GM21737 (cell line): ENCODE data around the gene UBALD1.

Experiments
- ATAC-seq: cut with Tn5 transposase; IDR thresholded peaks from one replicate; pipeline ENCODE4 v1.9.1; 2021; ENCODE audit warnings: mild to moderate bottlenecking, moderate library complexity; ENCODE audit not compliant: unreplicated experiment

Gene UBALD1

DNA sequence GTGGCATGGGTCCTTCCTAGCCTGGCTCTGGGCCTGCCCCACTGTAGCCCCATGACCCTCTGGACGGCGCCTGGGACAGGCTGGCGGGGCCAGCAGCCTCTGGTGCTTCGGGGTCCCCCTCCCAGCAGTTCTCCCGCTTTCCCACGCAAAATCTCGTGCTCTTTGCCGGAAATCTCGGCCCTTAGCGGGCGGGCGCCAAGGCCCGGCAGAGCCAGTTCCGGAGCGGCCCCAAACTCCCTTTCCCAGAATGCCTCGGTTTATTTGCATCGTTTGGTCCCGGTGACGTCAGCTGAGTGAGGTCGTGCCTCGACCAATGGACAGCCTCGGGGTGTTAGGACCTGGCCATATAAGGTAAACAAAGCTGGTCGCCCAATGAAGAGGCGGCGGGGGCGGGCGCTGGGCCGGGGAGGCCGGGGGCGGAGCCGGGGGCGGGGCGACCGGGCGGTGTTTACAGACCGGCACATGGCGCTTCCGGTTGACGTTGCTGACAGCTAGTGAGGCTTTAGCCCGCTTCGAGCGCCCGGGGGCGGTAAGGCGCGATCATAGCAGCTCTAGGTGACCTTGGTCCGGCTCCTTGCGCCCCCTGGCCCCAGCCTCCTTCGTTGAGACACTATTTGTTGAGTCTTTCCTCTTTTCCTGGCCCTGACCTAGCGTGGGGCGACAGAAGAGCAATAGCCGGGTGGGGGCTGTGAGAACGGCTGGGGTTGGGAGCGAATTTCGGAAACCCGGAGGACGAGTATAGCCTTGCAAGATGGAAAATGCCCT, 1.5 kb upstream of the UBALD1 start:
- ATAC-seq, result peak; percentile 69

DNA sequence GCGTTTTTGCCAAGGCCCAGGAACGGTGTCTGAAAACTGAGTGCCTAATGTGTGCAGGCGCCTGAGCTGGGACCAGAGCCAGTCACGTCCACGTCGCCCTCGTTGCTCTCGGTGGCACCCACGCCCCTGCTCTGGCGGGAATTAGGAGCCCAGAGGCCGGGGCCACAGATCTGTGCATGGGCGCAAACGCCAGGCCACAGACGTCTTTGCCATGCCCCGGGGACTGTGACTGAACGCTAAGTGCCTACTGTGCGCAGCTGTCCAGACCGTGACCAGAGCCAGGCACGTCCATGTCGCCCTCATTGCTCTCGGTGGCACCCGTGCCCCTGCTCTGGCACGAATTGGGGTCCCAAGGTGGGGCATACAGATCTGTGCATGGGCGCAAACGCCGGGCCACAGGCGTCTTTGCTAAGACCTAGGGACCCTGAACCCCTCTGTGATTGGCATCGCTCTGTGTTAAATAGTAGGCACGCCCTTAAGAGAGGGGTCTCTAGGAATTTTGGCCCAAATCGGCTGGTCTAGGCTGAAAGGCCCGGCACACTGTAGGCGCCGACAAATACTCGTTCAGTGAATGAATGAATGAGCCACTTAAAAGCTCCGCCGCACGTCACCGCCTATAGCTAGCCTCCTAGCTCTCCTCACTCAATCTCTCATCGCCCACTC, 827 bp upstream of the UBALD1 start:
- no peak for ATAC-seq

DNA sequence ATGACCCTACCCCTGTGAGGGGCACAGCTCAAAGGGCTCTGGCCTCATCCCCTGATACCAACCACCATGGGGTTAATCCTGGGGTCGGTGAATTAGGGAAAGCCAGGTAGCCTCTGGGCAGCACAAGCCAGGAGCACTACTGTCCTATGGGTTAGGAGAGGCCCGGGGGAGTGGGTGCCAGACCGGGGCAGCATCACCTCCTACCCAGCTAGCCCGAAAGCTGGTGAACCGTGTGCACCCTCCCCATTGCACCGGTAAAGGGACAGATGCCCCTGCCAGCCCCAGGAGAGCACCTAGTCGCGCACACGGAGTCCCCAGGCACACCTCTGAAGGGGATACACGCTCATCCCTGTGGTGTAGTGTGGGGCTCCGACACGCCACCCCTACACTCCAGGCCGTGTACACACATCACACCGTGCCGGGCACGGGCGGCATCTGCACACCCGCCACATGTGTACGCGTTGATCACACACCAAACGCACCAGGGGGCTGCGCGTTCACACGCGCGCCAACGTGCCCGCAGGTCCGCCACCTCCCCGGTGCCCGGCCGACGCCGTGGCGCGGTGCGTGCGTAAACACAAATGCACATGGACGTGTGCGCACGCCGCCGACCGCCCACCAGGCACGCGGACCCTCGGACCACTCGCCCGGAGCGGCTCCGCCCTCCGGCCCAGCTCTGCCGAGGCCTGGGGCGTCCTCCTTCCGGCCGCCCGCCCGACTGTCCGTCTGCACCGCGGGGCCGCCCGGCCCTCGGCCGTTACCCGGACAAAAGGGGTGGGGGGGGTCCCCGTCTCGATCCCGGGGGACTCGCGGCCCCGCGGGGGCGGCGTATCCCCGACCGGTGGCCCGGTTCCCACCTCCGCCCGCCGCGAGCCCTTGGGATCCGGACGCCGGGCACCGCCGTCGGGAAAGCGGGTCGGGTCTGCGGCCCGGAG, 785 bp downstream of the UBALD1 start:
- ATAC-seq, result no peak

DNA sequence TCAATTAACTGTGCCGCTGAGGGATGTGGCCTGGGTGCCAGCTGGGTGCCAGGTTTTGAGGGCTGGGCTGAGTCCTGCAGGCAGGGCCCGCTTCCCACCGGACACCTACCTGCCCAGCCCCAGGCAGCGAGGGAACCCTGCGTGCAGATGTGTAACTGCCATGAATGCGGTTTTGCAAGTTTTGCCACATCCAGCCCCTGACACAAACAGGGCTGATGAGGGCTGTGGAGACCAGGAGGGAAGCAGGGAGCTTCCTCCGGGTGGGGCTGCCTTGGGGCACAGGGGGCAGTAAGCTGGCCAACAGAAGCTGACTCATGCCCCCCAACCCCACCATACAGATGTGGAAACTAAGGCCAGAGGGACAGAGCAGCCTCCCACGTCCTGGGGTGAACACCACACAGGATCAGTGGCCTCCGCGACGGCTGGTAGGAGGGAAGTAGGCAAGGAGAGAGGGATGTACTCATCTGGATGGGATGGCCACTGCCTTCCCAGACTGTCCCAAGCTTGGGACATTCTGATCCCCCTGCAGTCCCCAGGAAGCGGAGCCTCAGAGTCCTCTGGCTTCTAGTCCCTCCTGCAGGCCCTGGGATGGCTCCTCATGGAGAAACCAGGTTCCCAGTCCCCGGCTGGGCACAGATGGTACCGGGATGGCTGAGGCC, 1.6 kb downstream of the UBALD1 start:
- no peak for ATAC-seq

DNA sequence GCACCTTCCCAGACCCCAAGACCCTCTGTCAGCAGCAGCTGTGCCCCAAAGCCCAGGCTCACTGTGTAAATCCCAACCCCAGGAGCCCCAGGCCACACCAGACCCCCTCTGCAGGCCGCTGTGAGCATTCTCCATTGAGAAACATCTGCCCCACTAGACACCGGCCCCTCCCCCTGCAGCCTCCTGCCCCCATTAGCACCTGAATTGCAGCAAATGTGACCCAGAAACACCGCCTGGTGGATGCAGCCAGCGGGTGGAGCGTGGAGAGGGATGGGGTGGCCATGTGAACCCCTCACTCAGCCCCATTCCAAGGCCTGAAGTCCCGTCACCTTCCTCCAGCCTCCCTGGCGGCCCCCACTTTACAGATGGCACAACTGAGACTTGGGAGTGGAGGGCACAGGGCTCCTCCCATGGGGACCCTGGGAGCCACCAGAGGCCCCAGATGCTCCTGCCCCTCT, 2.2 kb downstream of the UBALD1 start:
- no peak for ATAC-seq

DNA sequence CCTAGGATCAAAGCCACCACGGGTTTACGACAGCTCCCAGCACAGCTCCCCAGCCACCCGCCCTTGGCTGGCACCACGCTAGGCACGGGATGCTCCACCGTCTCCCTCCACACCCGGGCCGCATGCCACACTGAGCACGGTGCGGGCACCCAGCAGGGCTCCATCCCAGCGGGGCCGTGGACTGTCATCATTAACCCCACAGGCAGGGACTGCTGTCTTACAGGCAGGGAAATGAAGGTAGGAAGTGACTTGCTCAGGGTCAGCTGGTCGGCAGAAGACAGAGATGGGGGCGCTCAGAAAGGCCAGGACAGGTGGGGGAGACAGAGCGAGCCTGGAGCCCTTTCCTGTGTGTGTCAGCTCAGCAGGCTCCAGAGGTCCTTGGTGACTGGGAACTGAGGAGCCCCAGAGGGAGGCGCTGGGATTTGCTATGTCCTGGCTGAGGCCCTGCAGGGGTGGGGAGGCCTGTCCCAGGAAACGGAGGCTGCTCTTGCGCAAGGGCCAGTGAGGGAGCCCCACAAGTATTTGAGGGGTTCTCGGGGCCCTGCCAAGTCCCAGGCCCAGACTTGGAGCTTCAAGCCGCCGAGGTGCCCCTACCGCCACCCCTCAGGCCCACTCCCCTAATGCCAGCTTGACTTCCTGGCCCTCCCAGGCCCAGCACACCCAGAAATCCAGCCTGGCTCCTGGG, 3.2 kb downstream of the UBALD1 start:
- no peak for ATAC-seq

DNA sequence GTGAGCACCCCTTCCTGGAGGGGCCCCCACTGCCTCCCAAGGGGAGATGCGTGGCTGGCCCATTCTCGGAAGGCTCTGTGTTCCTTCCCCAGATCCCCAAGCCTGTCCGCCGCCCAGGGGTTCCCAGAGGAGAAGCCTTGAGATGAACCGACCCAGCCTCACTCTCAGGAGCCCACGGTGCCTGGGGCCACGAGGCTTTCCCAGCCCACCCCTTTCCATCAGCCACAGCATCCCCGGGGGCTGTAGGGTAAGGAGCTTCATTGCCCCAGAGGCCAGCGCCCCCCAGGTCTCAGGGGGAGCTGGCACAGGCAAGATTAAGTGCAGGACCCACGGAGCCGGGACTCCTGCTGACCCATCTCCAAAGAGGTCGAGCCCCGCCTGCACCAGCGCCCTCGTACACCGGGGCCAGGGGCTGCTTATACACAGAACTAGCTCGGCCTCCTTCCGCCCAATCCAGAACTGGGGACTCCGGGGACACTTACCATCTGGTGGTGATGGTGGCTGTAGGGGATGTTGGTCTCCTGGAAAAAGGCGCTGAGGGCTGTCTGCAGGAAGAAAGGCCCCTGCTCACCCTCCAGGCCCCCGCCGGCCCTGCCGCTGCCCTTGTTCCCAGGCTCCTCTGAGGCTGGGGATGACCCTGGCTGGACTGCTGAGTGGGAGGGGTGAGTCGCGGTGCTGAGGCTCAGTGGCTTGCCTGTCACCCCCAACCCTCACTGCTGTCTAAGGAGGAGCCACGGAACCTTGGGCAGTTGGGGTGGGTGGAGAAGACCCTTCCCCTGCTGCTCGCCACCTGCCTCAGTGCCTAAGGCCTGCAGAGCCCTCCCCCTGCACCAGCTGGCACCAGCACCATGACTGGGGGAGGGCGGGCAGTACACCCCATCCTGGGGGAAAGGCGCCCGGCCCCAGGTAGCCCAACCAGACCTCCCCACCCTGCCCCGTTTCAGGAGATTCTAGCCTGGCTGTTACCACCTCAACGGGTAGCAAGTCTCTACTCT, 4.4 kb downstream of the UBALD1 start:
- ATAC-seq, result no peak

DNA sequence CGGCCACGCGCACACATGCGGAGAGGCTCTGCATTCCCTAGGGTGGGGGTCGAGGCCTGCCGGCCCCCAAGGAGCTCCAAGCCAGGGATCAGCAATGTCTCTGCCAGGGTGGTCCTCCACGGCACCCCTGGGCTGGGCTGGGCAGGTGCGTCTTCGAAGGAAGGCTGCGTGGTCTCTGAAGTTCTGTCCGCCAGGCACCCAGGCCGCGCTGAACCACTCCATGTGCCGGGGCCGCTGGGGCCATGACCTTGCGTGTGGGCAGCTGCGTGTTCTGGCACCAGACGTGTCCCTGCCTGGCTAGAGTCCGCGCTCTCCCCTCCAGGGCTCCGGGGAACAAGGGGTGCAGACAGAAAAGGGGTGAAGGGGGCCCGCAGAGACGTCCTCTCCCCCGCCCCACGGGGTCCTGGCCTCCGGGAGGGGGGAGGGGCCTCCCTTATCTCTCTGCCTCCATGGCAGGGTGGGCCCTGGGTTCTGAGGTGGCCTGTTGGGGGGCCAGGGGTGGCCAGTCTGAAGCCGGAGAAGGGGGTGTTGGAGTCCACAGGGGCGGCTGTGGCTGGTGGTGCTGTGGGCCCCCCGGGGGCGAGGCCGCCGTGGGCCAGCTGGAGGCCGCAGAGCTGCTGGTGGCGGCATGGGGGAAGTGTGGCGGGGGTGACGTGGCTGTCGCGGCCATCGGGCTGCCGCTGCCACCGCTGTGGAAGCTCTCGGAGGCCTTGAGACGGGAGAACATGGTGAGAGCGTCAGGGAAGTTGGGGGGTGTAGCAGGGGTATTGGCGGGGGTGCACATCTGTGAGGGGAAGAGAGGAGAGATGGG, 5.3 kb downstream of the UBALD1 start:
- ATAC-seq, result no peak

DNA sequence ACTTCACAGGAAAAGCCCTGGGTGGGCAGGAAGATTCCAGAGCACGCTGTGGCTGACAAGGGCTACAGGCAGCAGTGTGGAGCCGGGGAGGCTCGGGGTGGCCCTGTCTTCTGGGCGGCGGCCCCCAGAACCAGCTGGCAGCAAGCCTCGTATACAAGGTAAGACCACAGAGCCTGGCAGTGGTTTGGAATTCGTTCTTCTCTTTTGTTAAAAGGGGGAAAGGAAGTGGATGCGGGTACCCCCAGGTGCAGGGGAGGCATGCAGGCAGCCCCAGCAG, 6.0 kb downstream of the UBALD1 start:
- ATAC-seq, result no peak

DNA sequence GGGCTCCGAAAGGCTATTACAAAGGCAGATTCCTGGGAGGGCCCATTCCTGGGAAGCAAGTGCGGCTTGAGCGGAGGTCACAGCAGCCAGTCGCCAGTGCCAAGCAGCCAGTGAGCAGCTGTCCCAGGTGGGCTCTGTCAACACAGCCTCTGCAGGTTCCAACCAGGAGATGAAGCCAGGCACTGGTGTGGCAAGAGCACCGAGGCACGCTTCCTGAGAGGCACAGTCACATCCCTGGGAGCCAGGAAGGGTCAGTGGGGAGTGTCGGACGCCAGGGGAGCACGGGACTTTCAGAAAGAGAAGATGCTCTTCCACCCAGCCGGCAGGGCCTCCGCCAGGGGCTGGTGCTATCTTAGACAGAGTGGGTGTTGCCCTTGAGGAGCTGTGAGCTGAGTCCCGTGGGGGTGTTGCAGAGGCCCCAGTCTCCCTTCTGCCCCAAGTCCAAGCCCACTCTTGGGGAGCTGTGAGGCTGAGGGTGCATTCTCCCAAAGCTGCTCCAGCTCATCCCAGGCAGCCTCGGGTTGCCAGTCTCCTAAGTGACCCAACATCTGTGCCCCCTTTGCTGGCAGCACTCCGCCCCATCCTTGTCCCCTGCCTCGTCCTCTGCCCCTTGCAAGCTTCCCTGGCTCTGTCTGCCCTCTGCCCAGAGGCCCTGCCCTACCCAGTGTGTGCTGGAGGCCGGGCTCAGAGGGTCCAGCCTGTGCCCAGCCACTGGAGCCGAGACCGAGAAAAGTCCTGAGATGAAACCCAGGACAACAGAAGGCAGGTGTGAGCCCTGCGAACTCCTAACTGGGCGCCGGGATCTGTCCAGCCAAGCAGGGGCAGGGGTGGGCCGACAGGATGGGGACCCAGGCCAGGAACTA, 6.6 kb downstream of the UBALD1 start:
- no peak for ATAC-seq

DNA sequence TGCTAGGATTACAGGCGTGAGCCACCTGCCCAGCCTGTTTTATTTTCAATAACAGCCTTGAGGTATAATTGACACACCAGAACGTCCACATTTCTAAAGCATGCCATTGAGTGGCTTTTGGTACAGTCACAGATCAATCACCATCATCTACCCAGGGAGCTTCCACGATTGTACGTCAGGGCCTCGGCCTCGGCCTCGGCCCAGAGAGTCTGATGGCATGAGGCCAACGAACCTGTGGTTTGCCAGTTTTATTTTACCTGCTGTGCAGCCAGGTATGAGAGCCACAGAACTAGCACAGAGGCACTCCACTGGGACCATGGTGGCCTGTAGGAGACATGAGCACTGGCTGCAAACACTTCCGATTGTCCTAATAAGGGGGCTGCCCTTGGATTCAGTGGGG, 8.3 kb downstream of the UBALD1 start:
- no peak for ATAC-seq

DNA sequence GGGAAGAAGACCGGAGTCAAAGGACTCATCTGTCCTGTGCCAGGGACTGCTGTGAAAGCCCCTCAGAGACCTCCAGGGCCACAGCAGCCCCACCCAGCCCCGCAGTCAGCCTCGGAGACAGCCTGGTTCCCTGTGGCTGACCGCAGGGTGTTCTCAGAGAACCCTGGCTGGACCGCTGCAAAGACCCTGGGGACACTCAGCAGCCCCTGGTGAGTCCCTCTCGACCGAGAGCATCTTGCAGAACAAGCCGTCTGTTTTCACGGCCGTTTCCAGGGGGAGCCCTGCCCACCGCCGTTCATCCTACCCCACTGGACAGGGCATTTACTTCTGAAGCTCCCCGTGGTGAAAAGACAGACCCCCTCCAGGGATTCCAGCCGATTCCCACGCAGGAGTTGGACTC, 10.3 kb downstream of the UBALD1 start:
- no peak for ATAC-seq

DNA sequence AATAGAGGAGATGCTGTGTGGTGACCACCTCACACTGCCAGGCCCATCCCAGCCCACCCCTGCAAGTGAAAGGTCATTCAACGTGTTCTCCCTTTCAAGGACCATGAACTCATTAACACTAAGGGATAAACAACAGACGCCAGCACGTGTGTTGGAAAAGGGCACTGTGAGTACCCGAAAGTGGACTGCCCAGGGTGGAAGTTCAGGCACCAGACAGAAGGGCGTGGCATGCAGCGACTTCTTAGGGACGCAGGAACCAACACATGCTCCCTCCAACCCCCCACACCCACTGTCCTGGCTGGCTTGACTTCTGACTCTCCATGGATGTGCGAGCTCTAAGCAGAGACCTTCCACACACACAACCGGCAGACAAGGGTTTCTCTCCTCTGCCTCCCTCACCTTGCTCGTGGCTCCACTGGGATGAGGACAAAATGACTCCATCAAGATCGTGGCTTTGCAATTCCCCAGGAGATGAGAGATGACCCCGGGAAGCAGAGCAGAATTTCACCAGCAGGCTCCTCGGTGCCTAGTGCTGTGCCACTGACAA, 11.0 kb downstream of the UBALD1 start:
- no peak for ATAC-seq

DNA sequence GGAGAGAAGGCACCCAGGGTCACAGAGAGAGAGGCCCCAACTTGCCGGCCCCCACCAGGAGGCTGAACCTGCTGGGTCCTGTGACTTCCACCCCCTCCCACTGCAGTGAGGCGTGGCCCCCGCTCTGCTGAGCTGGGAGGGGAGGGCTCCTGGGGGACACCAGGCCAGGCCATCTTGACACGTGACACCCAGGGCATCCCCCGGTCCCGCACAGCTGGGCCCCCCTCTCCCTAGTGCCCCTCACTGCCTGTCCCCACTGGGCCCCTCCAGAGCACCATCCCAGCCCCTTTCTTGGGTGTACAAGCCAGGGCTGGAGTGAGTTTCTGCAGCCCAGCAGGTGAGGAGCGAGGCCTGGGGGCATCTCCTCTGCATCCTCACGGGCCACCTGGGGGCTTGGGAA, 12.4 kb downstream of the UBALD1 start:
- ATAC-seq, result no peak

DNA sequence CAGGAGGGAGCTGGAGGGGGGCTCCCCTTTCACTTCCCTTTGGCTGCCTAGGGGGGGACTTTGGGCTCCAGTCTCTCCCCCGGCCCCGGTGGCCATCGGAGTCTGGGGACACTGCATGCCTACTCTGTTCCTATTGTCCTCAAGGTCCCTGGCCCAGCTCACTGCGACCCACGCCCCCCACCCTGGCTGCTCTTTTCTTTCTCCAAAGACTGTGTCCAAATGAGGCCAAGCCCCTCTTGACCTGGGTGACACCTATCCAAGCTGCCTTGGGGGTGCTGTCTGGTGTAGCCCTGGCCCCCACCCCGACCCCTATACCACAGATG, 12.9 kb downstream of the UBALD1 start:
- no peak for ATAC-seq

DNA sequence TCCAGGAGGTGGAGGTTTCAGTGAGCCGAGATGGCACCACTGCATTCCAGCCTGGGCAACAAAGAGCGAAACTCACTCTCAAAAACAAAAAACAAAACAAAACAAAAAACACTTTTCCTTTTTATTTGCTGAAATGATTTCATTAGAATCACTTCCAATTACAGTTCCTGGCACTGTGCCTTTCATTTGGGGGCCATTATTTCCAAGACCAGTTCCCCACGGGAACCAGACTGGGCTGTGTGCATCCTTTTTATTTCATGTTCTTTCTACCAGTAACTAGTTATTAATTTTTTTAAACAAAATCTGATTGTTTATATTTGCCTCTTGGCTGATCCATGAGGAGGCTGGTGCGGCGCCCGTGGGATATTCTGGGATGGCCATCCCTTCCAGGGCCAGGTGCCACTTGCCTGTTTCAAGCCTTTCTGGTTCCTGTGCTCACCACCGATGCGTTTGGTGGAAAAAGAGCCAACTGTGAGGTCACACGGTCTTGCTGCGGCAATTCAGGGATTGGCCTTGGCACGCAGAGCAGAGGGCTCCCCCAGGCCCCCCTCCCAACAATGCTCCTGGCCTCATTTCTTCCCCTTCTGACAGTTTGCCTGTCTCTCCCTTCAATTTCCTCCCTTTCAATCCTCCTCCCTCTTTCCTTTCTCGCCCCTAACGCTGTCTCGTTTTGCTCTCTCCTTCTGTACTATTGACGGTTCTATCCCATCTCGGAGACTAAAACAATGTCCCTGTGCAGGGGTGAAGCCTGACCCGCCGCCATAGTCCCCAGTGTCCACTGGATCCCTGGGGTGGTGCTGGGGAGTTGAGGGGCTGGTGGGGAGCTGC, 13.4 kb downstream of the UBALD1 start:
- ATAC-seq, result no peak

DNA sequence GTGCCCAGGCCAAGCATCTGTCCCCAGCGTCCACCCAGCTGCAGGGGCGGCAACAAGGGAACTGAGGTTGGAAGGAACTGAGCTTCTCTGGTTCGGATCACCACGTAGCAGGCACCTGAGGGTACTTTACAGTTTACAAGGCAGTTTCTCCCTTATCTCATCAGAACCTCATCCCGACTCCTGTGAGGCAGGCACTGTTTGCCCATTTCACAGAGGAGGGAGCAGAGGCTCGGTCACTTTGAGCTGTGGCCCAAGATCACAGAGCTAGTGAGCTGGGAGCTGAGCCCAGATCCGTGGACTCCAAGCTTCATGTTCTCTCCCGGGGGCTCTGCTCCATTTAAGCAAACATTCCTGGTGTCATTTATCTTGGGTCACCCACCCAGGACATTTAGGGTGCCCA, 15.1 kb downstream of the UBALD1 start:
- ATAC-seq, result no peak
